HCT116 (cell line): ENCODE data around the gene C1QA. TPM values are rescaled to one million over a fixed set of nuclear protein-coding genes. Genes with fewer than 3 reads are reported as not detected.

Source experiments
- ATAC-seq: fragments of 200-7000 bp; cut with Tn5 transposase; 2 replicates; pipeline ENCODE4 v1.9.1; 2020; ENCODE audit warnings: mild to moderate bottlenecking, moderate library complexity
- BruUV-seq: library from RNA; stranded (reverse); fragments of 400-500 nt; replicated peaks from 2 replicates; lab custom pipeline; 2021; lab: Mats Ljungman, UMichigan
- CTCF ChIA-PET: fragments of 300-600 bp; sonication (Branson Sonifier 250); formaldehyde crosslinking; loops from one replicate; lab custom pipeline; 2021; ENCODE audit warnings: antibody characterized with exemption; lab: Charles Lee
- POLR2A ChIA-PET: fragments of 300-600, 350-600 bp; sonication (Branson Sonifier 250); formaldehyde crosslinking; loops from one replicate; lab custom pipeline; 2021; ENCODE audit warnings: antibody characterized with exemption; lab: Charles Lee
- RAD21 ChIA-PET, 2 experiments: fragments of 300-600 bp; sonication (Branson Sonifier 250); formaldehyde crosslinking; loops; one replicate each; lab custom pipeline; 2023; ENCODE audit warnings: low total read pairs in 2 of 2; ENCODE audit not compliant: uncharacterized antibody in 2 of 2, unreplicated experiment in 2 of 2, low non-redundant PET in 1 of 2; lab: Charles Lee
- DNase-seq: peaks from one replicate; pipeline ENCODE4 v3.0.0-alpha.2; 2010; ENCODE audit warnings: low read depth, low spot score
- H2AFZ ChIP-seq: fragments of 200-600 bp; shearing (Covaris generic), sonication (generic); 2 replicates; pipeline ENCODE4 v1.6.1; 2017; ENCODE audit warnings: low read depth, mixed run types, mixed read lengths, antibody characterized with exemption, low read length; ENCODE audit not compliant: poor library complexity, severe bottlenecking
- H3K27ac ChIP-seq: 2 replicates; pipeline ENCODE4 v1.5.1; 2012; ENCODE audit warnings: low read depth, low read length
- H3K27me3 ChIP-seq: fragments of 200-600 bp; sonication (generic); 2 replicates; pipeline ENCODE4 v1.6.1; 2016; ENCODE audit warnings: mixed run types, low read length, mixed read lengths; ENCODE audit not compliant: insufficient read depth
- H3K36me3 ChIP-seq, 2 experiments: fragments of 200-500 bp in 1 of 2; fragments of 200-600 bp in 1 of 2; sonication (Bioruptor generic) in 1 of 2; sonication (generic) in 1 of 2; 2 replicates each; pipeline versions ENCODE4 v1.5.1 to v1.6.1; 2014 to 2016; ENCODE audit warnings: low read length in 2 of 2, inconsistent platforms in 1 of 2, mixed read lengths in 1 of 2, mixed run types in 1 of 2; ENCODE audit not compliant: insufficient read depth in 2 of 2, control insufficient read depth in 1 of 2
- H3K4me1 ChIP-seq, 2 experiments: fragments of 200-600 bp in 1 of 2; sonication (generic) in 1 of 2; 2 replicates each; pipeline versions ENCODE4 v1.5.1 to v1.6.1; 2012 to 2017; ENCODE audit warnings: low read length in 2 of 2, inconsistent platforms in 1 of 2, mild to moderate bottlenecking in 1 of 2, mixed read lengths in 1 of 2, mixed run types in 1 of 2, moderate library complexity in 1 of 2; ENCODE audit not compliant: insufficient read depth in 2 of 2, control insufficient read depth in 1 of 2
- H3K4me2 ChIP-seq: fragments of 200-600 bp; sonication (generic); 2 replicates; pipeline ENCODE4 v1.6.1; 2017; ENCODE audit warnings: mixed run types, low read length, mixed read lengths
- H3K4me3 ChIP-seq, 2 experiments: fragments of 200-600 bp in 1 of 2; sonication (generic) in 1 of 2; replicated peaks in 1 of 2; 2 replicates each; pipeline ENCODE4 v1.5.1; 2011 to 2016; ENCODE audit warnings: low read length in 2 of 2, control low read depth in 1 of 2, low read depth in 1 of 2, mild to moderate bottlenecking in 1 of 2, mixed read lengths in 1 of 2, mixed run types in 1 of 2
- H3K79me2 ChIP-seq: fragments of 200-600 bp; sonication (generic); 2 replicates; pipeline ENCODE4 v1.6.1; 2017; ENCODE audit warnings: mild to moderate bottlenecking, mixed run types, low read length, moderate library complexity, mixed read lengths; ENCODE audit not compliant: insufficient read depth
- H3K9ac ChIP-seq: fragments of 200-600 bp; sonication (generic); 2 replicates; pipeline ENCODE4 v1.6.1; 2016; ENCODE audit warnings: low read length, mixed read lengths
- H3K9me2 ChIP-seq: fragments of 200-600 bp; sonication (generic), shearing (Covaris generic); 2 replicates; pipeline ENCODE4 v1.6.1; 2017; ENCODE audit warnings: mixed run types, mild to moderate bottlenecking, moderate library complexity; ENCODE audit not compliant: insufficient read depth
- H3K9me3 ChIP-seq, 2 experiments: fragments of 200-500 bp in 1 of 2; fragments of 200-600 bp in 1 of 2; sonication (Bioruptor generic) in 1 of 2; sonication (generic) in 1 of 2; 2 replicates each; pipeline ENCODE4 v1.6.1; 2014 to 2017; ENCODE audit warnings: low read length in 2 of 2, mixed read lengths in 2 of 2, inconsistent platforms in 1 of 2, low read depth in 1 of 2, mild to moderate bottlenecking in 1 of 2, mixed run types in 1 of 2, moderate library complexity in 1 of 2; ENCODE audit not compliant: control insufficient read depth in 1 of 2, insufficient read depth in 1 of 2
- H4K20me1 ChIP-seq: fragments of 200-600 bp; sonication (generic), shearing (Covaris generic); 2 replicates; pipeline ENCODE4 v1.6.1; 2017; ENCODE audit warnings: mixed run types, mild to moderate bottlenecking, moderate library complexity; ENCODE audit not compliant: insufficient read depth
- CBX3 ChIP-seq: IDR thresholded peaks from 2 replicates; pipeline ENCODE4 v1.6.1; 2012; ENCODE audit warnings: low read depth
- EGR1 ChIP-seq: IDR thresholded peaks from 2 replicates; pipeline ENCODE4 v1.6.1; 2012; ENCODE audit warnings: low read depth
- EZH2 ChIP-seq: fragments of 200-600 bp; sonication (generic); IDR thresholded peaks from 2 replicates; pipeline ENCODE4 v1.6.1; 2017; ENCODE audit warnings: antibody characterized with exemption, mixed run types
- EZH2phosphoT487 ChIP-seq: fragments of 200-600 bp; IDR thresholded peaks from 2 replicates; pipeline ENCODE4 v1.6.1; 2018; ENCODE audit warnings: antibody characterized with exemption, borderline replicate concordance
- JUND ChIP-seq: IDR thresholded peaks from 2 replicates; pipeline ENCODE4 v1.6.1; 2012
- POLR2A ChIP-seq: IDR thresholded peaks from 2 replicates; pipeline ENCODE4 v1.7.0; 2011; ENCODE audit warnings: borderline replicate concordance; ENCODE audit not compliant: insufficient read depth, insufficient read length; ENCODE audit errors: extremely low read depth
- RAD21 ChIP-seq: IDR thresholded peaks from 2 replicates; pipeline ENCODE4 v1.6.1; 2012; ENCODE audit warnings: low read depth, mild to moderate bottlenecking
- SIN3A ChIP-seq: IDR thresholded peaks from 2 replicates; pipeline ENCODE4 v1.6.1; 2012; ENCODE audit warnings: low read depth
- SP1 ChIP-seq: IDR thresholded peaks from 2 replicates; pipeline ENCODE4 v1.6.1; 2012; ENCODE audit warnings: low read depth
- SRF ChIP-seq: IDR thresholded peaks from 2 replicates; pipeline ENCODE4 v1.6.1; 2012; ENCODE audit warnings: low read depth
- TCF7L2 ChIP-seq: IDR thresholded peaks from 2 replicates; pipeline ENCODE4 v1.7.0; 2011; ENCODE audit warnings: borderline replicate concordance, inconsistent platforms; ENCODE audit not compliant: insufficient read depth, insufficient read length; ENCODE audit errors: extremely low read depth
- YY1 ChIP-seq: IDR thresholded peaks from 2 replicates; pipeline ENCODE4 v1.6.1; 2011; ENCODE audit warnings: low read length, low read depth, moderate library complexity, mild to moderate bottlenecking; ENCODE audit not compliant: insufficient replicate concordance; ENCODE audit errors: extremely low read depth
- ZNF274 ChIP-seq: fragments of 200-500 bp; sonication (Bioruptor generic); IDR thresholded peaks from 2 replicates; pipeline ENCODE4 v1.6.1; 2014; ENCODE audit warnings: mild to moderate bottlenecking, low read depth, low read length, inconsistent platforms
- intact Hi-C: fragments of 100-400 bp; cut with micrococcal nuclease; formaldehyde crosslinking; loops from 2 replicates; pipeline ENCODE4 v1.10.0; 2022
- total RNA-seq: library from RNA; stranded (reverse); gene quantifications from one replicate; pipeline ENCODE4 v1.2.1, GENCODE V29; 2021; ENCODE audit not compliant: unreplicated experiment
- TF ChIP-seq, protein P1 (sequence below): IDR thresholded peaks from 2 replicates; pipeline ENCODE4 v1.6.1; 2012; ENCODE audit warnings: low read depth
- TF ChIP-seq, protein P2 (sequence below): IDR thresholded peaks from 2 replicates; pipeline ENCODE4 v1.6.1; 2012
- TF ChIP-seq, protein P3 (sequence below): IDR thresholded peaks from 2 replicates; pipeline ENCODE4 v1.6.1; 2012
- TF ChIP-seq, protein P4 (sequence below): IDR thresholded peaks from 2 replicates; pipeline ENCODE4 v1.6.1; 2011; ENCODE audit warnings: mild to moderate bottlenecking, low read length, moderate library complexity; ENCODE audit not compliant: insufficient replicate concordance; ENCODE audit errors: extremely low read depth
- TF ChIP-seq, protein P5 (sequence below), 3 experiments: fragments of 200-600 bp in 1 of 3; sonication (generic) in 1 of 3; IDR thresholded peaks in 2 of 3; conservative IDR thresholded peaks in 1 of 3; 2 replicates each; pipeline ENCODE4 v1.5.1; 2012 to 2017; ENCODE audit warnings: low read depth in 2 of 3, low read length in 2 of 3, antibody characterized with exemption in 1 of 3, borderline replicate concordance in 1 of 3, control low read depth in 1 of 3, mild to moderate bottlenecking in 1 of 3, mixed read lengths in 1 of 3, mixed run types in 1 of 3, moderate library complexity in 1 of 3; ENCODE audit not compliant: insufficient read depth in 1 of 3

C1QA gene
- total RNA-seq, 1 experiment from 2014 or later, result 0.91 TPM

DNA sequence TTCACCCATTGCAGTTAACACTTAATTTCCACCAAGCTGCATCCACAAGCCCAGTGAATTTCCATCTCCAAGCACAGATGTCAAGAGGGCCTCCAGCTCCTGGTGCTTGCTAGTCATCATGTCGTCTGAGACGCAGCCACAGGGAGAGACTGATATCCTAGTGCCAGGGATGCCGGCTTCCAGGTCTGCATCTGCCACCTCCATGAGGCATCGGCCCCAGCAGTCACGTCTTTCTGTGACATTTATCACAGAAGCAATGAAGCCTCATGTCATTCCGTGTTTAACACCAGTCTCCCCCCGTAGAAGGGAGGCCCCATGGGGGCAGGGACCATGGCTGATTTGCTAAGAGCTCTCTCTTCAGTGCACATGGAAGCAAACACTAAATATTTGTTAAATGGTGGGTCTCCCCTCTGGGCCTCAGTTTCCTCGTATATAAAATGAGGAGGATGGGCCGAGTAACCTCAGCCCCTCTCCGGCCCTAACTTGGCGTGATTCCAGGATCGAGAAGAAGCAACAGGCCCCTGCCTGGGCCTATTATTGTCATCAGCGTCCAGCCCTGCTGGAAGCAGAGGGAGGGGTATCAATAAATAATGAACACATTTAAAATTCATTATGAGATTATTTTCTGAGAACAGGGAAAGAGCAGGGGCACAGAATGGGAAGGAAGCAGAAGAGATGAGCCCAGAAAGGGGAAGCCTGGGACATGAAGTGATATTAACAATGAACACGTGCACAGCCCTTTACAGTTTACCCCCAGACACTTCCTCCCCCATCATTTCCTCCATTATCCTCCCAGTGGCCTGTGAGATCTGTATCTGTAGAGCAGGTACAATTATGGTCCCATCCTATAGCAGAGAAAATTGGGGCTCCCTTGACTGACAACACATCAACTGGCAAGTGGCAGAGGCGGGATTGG lies 15.8 kb downstream of the C1QA start:
- Histone ChIP-seq H2AFZ (no peak overlapping the region), H3K4me2 (no peak overlapping the region), H3K4me1 (no peaks in the 10 kb centered on the region), H3K27ac (no peak overlapping the region), H3K9me2 (no peaks in the 10 kb centered on the region), H3K27me3 (peaks cover 19% of the 10 kb centered on the region; the same call in 1 of the 2 replicates), H3K9ac (no peak overlapping the region), H3K36me3 (no peaks in the 10 kb centered on the region), H3K9me3 (no peaks in the 10 kb centered on the region), H3K4me3 (no peak overlapping the region), H4K20me1 (no peaks in the 10 kb centered on the region), H3K79me2 (no peaks in the 10 kb centered on the region)
- ATAC-seq, result no peak
- RAD21 ChIA-PET, result no interaction called here
- TF ChIP-seq EZH2phosphoT487, result no peak
- no peak for TF ChIP-seq EGR1
- TF ChIP-seq POLR2A, result no peak
- TF ChIP-seq TCF7L2, result no peak
- TF ChIP-seq JUND, result no peak
- TF ChIP-seq, protein P1, sequence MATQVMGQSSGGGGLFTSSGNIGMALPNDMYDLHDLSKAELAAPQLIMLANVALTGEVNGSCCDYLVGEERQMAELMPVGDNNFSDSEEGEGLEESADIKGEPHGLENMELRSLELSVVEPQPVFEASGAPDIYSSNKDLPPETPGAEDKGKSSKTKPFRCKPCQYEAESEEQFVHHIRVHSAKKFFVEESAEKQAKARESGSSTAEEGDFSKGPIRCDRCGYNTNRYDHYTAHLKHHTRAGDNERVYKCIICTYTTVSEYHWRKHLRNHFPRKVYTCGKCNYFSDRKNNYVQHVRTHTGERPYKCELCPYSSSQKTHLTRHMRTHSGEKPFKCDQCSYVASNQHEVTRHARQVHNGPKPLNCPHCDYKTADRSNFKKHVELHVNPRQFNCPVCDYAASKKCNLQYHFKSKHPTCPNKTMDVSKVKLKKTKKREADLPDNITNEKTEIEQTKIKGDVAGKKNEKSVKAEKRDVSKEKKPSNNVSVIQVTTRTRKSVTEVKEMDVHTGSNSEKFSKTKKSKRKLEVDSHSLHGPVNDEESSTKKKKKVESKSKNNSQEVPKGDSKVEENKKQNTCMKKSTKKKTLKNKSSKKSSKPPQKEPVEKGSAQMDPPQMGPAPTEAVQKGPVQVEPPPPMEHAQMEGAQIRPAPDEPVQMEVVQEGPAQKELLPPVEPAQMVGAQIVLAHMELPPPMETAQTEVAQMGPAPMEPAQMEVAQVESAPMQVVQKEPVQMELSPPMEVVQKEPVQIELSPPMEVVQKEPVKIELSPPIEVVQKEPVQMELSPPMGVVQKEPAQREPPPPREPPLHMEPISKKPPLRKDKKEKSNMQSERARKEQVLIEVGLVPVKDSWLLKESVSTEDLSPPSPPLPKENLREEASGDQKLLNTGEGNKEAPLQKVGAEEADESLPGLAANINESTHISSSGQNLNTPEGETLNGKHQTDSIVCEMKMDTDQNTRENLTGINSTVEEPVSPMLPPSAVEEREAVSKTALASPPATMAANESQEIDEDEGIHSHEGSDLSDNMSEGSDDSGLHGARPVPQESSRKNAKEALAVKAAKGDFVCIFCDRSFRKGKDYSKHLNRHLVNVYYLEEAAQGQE, result no peak
- TF ChIP-seq, protein P2, sequence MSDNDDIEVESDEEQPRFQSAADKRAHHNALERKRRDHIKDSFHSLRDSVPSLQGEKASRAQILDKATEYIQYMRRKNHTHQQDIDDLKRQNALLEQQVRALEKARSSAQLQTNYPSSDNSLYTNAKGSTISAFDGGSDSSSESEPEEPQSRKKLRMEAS, result no peak
- TF ChIP-seq CBX3, result no peak
- TF ChIP-seq, protein P3, sequence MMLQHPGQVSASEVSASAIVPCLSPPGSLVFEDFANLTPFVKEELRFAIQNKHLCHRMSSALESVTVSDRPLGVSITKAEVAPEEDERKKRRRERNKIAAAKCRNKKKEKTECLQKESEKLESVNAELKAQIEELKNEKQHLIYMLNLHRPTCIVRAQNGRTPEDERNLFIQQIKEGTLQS, result no peak
- TF ChIP-seq RAD21, result no peak
- no peak for TF ChIP-seq EZH2
- TF ChIP-seq SP1, result no peak
- TF ChIP-seq ZNF274, result no peak
- TF ChIP-seq, protein P4, sequence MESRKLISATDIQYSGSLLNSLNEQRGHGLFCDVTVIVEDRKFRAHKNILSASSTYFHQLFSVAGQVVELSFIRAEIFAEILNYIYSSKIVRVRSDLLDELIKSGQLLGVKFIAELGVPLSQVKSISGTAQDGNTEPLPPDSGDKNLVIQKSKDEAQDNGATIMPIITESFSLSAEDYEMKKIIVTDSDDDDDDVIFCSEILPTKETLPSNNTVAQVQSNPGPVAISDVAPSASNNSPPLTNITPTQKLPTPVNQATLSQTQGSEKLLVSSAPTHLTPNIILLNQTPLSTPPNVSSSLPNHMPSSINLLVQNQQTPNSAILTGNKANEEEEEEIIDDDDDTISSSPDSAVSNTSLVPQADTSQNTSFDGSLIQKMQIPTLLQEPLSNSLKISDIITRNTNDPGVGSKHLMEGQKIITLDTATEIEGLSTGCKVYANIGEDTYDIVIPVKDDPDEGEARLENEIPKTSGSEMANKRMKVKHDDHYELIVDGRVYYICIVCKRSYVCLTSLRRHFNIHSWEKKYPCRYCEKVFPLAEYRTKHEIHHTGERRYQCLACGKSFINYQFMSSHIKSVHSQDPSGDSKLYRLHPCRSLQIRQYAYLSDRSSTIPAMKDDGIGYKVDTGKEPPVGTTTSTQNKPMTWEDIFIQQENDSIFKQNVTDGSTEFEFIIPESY, result no peak
- TF ChIP-seq YY1, result no peak
- TF ChIP-seq SRF, result no peak
- TF ChIP-seq, protein P5, sequence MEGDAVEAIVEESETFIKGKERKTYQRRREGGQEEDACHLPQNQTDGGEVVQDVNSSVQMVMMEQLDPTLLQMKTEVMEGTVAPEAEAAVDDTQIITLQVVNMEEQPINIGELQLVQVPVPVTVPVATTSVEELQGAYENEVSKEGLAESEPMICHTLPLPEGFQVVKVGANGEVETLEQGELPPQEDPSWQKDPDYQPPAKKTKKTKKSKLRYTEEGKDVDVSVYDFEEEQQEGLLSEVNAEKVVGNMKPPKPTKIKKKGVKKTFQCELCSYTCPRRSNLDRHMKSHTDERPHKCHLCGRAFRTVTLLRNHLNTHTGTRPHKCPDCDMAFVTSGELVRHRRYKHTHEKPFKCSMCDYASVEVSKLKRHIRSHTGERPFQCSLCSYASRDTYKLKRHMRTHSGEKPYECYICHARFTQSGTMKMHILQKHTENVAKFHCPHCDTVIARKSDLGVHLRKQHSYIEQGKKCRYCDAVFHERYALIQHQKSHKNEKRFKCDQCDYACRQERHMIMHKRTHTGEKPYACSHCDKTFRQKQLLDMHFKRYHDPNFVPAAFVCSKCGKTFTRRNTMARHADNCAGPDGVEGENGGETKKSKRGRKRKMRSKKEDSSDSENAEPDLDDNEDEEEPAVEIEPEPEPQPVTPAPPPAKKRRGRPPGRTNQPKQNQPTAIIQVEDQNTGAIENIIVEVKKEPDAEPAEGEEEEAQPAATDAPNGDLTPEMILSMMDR (IDR thresholded peaks at IDR 0.05 in 2 of 3, conservative IDR thresholded peaks at IDR 0.05 in 1 of 3; ENCODE audit: borderline replicate concordance in 1 of 3, insufficient read depth in 1 of 3, low read depth in 2 of 3, low read length in 2 of 3), result no peak
- no peak for TF ChIP-seq SIN3A
- BruUV-seq, result no TSS peak
- no peak for DNase-seq
- CTCF ChIA-PET, result no interaction called here
- POLR2A ChIA-PET, result interaction anchor here (0.7 kb wide), 1 partner anchor 31 kb away, joined by 3 read pairs; no protein-coding TSS in a partner anchor
- intact Hi-C loops, result no loop called here
